GM18505 (cell line): ENCODE data around the gene HNRNPM.

ENCODE experiments used
- ATAC-seq: cut with Tn5 transposase; IDR thresholded peaks from one replicate; pipeline ENCODE4 v1.9.1; 2021; ENCODE audit not compliant: unreplicated experiment
- POLR2A ChIP-seq: IDR thresholded peaks from 4 replicates; pipeline ENCODE4 v1.6.1; 2011; ENCODE audit warnings: borderline replicate concordance; ENCODE audit not compliant: insufficient read depth, insufficient read length; ENCODE audit errors: extremely low read depth

Gene HNRNPM

GRCh38 chr19:8529369-8530006 is 84.7 kb downstream of the HNRNPM start:
- no peak for TF ChIP-seq POLR2A
- no peak for ATAC-seq

- no peak for ATAC-seq
- no peak for TF ChIP-seq POLR2A
Measured at GRCh38 chr19:8530061-8530679, 85.4 kb downstream of the HNRNPM start.

- ATAC-seq, result no peak
- no peak for TF ChIP-seq POLR2A
Measured at GRCh38 chr19:8531470-8531869, 86.7 kb downstream of the HNRNPM start.

GRCh38 chr19:8532225-8532624 is 87.5 kb downstream of the HNRNPM start:
- TF ChIP-seq POLR2A, result no peak
- ATAC-seq, result no peak

- no peak for TF ChIP-seq POLR2A
- ATAC-seq, result no peak
Measured at GRCh38 chr19:8536282-8536681, 91.5 kb downstream of the HNRNPM start.

- no peak for TF ChIP-seq POLR2A
- no peak for ATAC-seq
Measured at GRCh38 chr19:8537099-8537498, 92.3 kb downstream of the HNRNPM start.
